Pancreas (tissue), 10 donors: ENCODE data around the gene AGBL1. TPM values are rescaled to one million over a fixed set of nuclear protein-coding genes. Genes with fewer than 3 reads are reported as not detected.

Experiments used
- ATAC-seq, 4 donors: fragments of 200-7000 bp; cut with Tn5 transposase; one replicate each; pipeline versions ENCODE4 v1.8.0 to v1.9.1; 2020; ENCODE audit warnings: mild to moderate bottlenecking in 4 of 4, moderate library complexity in 4 of 4
- DNase-seq, 6 donors: peaks; one replicate each; pipeline ENCODE4 v3.0.0-alpha.2; 2020
- FAIRE-seq: peaks from 2 replicates; lab custom pipeline; 2012; peaks lifted over from hg19 to GRCh38; lab: Jason Lieb, UNC
- H3K27ac ChIP-seq, 4 donors: fragments of 200-600 bp; sonication (generic); 1 replicate in 3 of 4; 2 replicates in 1 of 4; pipeline versions ENCODE4 v1.5.0 to v1.8.0; 2020
- H3K27me3 ChIP-seq, 4 donors: fragments of 200-600 bp; one replicate each; pipeline ENCODE4 v1.8.0; 2021
- H3K36me3 ChIP-seq, 3 donors: fragments of 200-600 bp; sonication (generic) in 1 of 3; one replicate each; pipeline versions ENCODE4 v1.5.0 to v1.8.0; 2020 to 2021
- H3K4me1 ChIP-seq, 3 donors: fragments of 200-600 bp; one replicate each; pipeline ENCODE4 v1.8.0; 2021
- H3K4me3 ChIP-seq, 4 donors: fragments of 200-600 bp; sonication (generic) in 2 of 4; one replicate each; pipeline versions ENCODE4 v1.5.0 to v1.8.0; 2020 to 2021
- H3K9me3 ChIP-seq, 4 donors: fragments of 200-600 bp; one replicate each; pipeline ENCODE4 v1.8.0; 2021
- WGBS, 2 donors: extraction: QIAGEN DNeasy Blood & Tissue Kit; methylation state at CpG; one replicate each; pipeline ENCODE4 v1.1.7; 2013; 5-methylcytosine and 5-hydroxymethylcytosine counted together
- intact Hi-C, 3 donors: fragments of 100-400 bp; cut with DNase I; formaldehyde crosslinking; loops; one replicate each; pipeline versions ENCODE4 v1.11.1 to v1.14.2; 2022
- polyA plus RNA-seq, 2 donors: library from polyadenylated mRNA; stranded (reverse); fragments of 200-250 nt; gene quantifications; one replicate each; pipeline ENCODE4 v1.2.3, GENCODE V29; 2013
- total RNA-seq, 6 donors: library from RNA; stranded (reverse); fragmentation: NEBNext Ultra II Directional in 4 of 6; extraction: Animal tissue kit (Norgen Biotek cat#: 25700) in 4 of 6; gene quantifications; one replicate each; pipeline versions ENCODE4 v1.2.1 to v1.2.4, GENCODE V29; 2021 to 2023
- TF ChIP-seq, protein P1 (sequence below), 4 donors: fragments of 200-600 bp; sonication (generic) in 3 of 4; IDR thresholded peaks; one replicate each; pipeline versions ENCODE4 v1.5.0 to v1.8.0; 2021; ENCODE audit warnings: antibody characterized with exemption in 4 of 4
- donor health status: healthy with polysubstance abuse.
- donor health status: DM: no; HTN: no; CAD: no; lungs with moderate emphysema.
- donor health status: DM: no; HTN: no; CAD: no.
- donor health status: control.
- donor health status: control.
- donor health status: Bipolar disorder and iron deficiency.
- donor health status: DM: yes; HTN: yes; CAD: no.
- donor health status: DM: no; HTN: no; CAD: no.
- donor health status: DM: no; HTN: no; CAD: no.
- donor health status: DM: yes; HTN: yes; CAD: no.

The AGBL1 gene
- total and polyA plus RNA-seq, 8 donors: under 0.01 to 0.06 (median 0.05) TPM; not detected in 5

DNA sequence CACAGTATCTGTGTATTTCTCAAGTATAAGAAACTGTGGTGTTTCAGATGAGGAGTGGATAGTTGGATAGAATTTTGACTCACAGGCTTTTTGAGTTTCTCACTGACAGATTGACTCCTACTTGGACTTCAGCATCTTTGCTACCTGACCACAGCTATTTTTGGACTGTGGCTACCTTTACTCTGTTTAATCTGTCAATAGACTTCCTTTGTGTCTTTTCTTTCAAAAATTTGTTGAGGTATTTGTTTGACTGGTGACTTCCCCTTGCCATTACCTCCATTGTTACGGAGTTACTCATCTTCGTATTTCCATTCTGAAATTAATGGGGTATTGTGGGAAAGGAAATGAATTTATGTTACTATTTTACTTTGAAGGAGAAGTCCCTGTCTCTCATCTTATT, 123.8 kb downstream of the AGBL1 start:
- H3K36me3 ChIP-seq: no peaks in the 10 kb centered on the region
- WGBS, 2 donors: 25 to 27% methylated on average over 2 of the region's 2 CpGs
- H3K4me3 ChIP-seq: no peak overlapping the region
- no peaks in the 10 kb centered on the region for H3K27me3 ChIP-seq
- FAIRE-seq: no peak
- intact Hi-C loops: no loop called here
- no peaks in the 10 kb centered on the region for H3K4me1 ChIP-seq
- no peak for DNase-seq
- TF ChIP-seq, protein P1, sequence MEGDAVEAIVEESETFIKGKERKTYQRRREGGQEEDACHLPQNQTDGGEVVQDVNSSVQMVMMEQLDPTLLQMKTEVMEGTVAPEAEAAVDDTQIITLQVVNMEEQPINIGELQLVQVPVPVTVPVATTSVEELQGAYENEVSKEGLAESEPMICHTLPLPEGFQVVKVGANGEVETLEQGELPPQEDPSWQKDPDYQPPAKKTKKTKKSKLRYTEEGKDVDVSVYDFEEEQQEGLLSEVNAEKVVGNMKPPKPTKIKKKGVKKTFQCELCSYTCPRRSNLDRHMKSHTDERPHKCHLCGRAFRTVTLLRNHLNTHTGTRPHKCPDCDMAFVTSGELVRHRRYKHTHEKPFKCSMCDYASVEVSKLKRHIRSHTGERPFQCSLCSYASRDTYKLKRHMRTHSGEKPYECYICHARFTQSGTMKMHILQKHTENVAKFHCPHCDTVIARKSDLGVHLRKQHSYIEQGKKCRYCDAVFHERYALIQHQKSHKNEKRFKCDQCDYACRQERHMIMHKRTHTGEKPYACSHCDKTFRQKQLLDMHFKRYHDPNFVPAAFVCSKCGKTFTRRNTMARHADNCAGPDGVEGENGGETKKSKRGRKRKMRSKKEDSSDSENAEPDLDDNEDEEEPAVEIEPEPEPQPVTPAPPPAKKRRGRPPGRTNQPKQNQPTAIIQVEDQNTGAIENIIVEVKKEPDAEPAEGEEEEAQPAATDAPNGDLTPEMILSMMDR (IDR thresholded peaks at IDR 0.05): no peak
- no peaks in the 10 kb centered on the region for H3K9me3 ChIP-seq
- no peak for ATAC-seq
- H3K27ac ChIP-seq: no peak overlapping the region

DNA sequence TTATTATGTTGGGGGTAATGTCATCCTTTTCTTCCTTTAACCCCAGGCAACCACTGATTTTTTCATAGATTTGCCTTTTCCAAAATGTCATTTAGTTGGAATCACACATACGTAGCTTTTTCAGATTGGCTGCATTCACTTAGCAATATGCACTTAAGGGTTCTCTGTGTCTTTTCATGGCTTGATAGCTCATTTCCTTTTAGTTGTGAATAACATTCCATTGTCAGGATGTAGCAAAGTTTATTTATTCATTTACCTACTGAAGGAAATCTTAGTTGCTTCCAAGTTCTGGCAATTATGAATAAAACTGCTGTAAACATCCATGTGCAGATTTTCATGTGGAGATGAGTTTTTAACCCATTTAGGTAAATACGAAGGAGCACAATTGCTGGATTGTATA, 125.4 kb downstream of the AGBL1 start:
- Histone ChIP-seq H3K9me3 (no peaks in the 10 kb centered on the region), H3K4me1 (no peaks in the 10 kb centered on the region), H3K36me3 (no peaks in the 10 kb centered on the region), H3K4me3 (no peak overlapping the region), H3K27me3 (no peaks in the 10 kb centered on the region), H3K27ac (no peak overlapping the region)
- ATAC-seq (no peak), FAIRE-seq (no peak), DNase-seq (no peak)
- WGBS, 2 donors: 49 to 63% methylated on average over 2 of the region's 2 CpGs
- TF ChIP-seq, protein P1 (IDR thresholded peaks at IDR 0.05): no peak
- intact Hi-C loops: no loop called here

DNA sequence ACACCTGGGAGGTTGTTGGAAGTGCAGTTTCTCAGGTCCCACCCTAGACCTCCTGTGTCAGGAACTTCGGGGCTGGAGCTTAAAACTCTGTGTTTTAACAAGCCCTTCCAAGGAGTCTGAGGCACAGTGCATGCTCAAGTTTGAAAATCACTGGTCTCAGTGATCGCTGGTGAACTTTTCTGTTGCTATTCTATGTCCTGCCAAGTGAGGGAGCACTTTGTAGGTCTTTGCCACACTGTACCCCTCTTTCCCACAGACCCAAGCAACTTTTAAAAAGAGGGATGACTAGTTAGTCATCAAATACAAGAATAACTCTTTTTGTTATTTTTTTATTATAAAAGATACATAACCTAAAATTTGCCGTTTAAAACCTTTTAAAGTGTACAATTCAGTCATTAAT, 133.7 kb downstream of the AGBL1 start:
- DNase-seq (no peak), FAIRE-seq (no peak), ATAC-seq (no peak)
- Histone ChIP-seq H3K4me3 (no peak overlapping the region), H3K27me3 (no peaks in the 10 kb centered on the region), H3K4me1 (no peaks in the 10 kb centered on the region), H3K9me3 (no peaks in the 10 kb centered on the region), H3K27ac (no peak overlapping the region), H3K36me3 (no peaks in the 10 kb centered on the region)
- 37 to 49% methylated on average over 3 of the region's 3 CpGs for WGBS, 2 donors
- intact Hi-C loops: no loop called here
- TF ChIP-seq, protein P1 (IDR thresholded peaks at IDR 0.05): no peak

DNA sequence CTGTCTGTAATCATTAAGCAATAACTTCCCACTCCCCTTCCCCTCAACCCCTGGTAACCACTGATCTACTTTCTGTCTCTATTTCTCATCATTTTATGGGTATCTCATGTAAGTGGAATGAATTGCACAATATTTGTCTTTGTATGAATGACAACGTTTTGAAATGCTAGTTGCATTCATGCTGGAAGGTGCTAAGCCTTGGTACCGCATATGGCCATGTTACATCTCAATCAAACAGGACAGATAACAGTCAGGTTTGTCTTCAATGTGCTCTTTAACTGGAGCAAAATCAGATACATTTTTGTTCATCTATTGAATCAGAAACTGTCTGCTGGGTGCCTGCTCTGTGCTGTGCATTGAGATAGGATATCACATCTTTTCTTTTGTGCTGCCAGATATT, 134.2 kb downstream of the AGBL1 start:
- Histone ChIP-seq H3K27ac (no peak overlapping the region), H3K4me3 (no peak overlapping the region), H3K36me3 (no peaks in the 10 kb centered on the region), H3K27me3 (no peaks in the 10 kb centered on the region), H3K9me3 (no peaks in the 10 kb centered on the region), H3K4me1 (no peaks in the 10 kb centered on the region)
- 38% methylated on average over 2 of the region's 2 CpGs for WGBS, 2 donors
- TF ChIP-seq, protein P1 (IDR thresholded peaks at IDR 0.05): no peak
- DNase-seq (no peak), ATAC-seq (no peak), FAIRE-seq (no peak)
- intact Hi-C loops: no loop called here

DNA sequence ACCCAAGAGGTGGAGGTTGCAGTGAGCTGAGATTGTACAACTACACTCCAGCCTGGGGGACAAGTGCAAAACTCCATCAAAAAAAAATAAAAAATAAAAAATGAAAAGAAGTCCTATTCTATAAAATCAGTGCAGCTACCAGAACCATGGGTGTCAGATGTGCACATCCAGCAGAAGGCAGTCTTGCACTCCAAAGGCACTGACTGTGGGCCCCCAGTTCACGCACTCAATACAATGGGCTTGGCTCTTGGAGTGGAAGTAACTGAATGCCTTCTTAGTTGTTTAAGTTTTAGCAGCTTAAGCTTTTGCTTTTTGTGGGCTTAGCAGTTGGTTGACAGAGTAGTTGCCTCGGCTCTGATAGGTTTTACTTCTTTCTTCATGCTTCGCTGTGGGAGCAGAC, 141.4 kb downstream of the AGBL1 start:
- no peak for ATAC-seq
- TF ChIP-seq, protein P1 (IDR thresholded peaks at IDR 0.05): no peak
- Histone ChIP-seq H3K36me3 (no peaks in the 10 kb centered on the region), H3K27ac (no peak overlapping the region), H3K27me3 (no peaks in the 10 kb centered on the region), H3K9me3 (no peaks in the 10 kb centered on the region), H3K4me1 (no peaks in the 10 kb centered on the region), H3K4me3 (no peak overlapping the region)
- FAIRE-seq: no peak
- DNase-seq: no peak
- 64 to 67% methylated on average over 3 of the region's 3 CpGs for WGBS, 2 donors
- intact Hi-C loops: no loop called here
